PC-9 (cell line): ENCODE measurements around the gene CLNK.

Experiments
- CTCF ChIP-seq: fragments of 200-600 bp; sonication (generic); conservative IDR thresholded peaks from 2 replicates; pipeline ENCODE4 v1.6.1; 2017; ENCODE audit warnings: mixed run types, antibody characterized with exemption, mild to moderate bottlenecking, moderate library complexity
- EZH2 ChIP-seq: fragments of 200-600 bp; sonication (generic); IDR thresholded peaks from 2 replicates; pipeline ENCODE4 v1.8.0; 2017; ENCODE audit warnings: antibody characterized with exemption, low read depth

- TF ChIP-seq CTCF (no peak), EZH2 (no peak)
Observed at GRCh38 chr4:10682397-10682796, 2.2 kb downstream of the CLNK start.
